Large intestine (tissue), 12 donors: ENCODE measurements around the gene TTC21A. TPM values are rescaled to one million over a fixed set of nuclear protein-coding genes. Genes with fewer than 3 reads are reported as not detected.
"Not testable (repeated sequence)": the region's sequence is repeated elsewhere in the genome, so short reads cannot be mapped to it uniquely, and the experiment has no call there.

Source experiments
- DNase-seq, 2 donors: peaks; one replicate each; pipeline versions ENCODE4 v3.0.0 to v3.0.0-alpha.2; 2013
- H3K27ac ChIP-seq: one replicate; pipeline ENCODE4 v1.5.1; 2013; ENCODE audit warnings: low read length
- H3K27me3 ChIP-seq: 2 replicates; pipeline ENCODE4 v1.6.1; 2013; ENCODE audit warnings: low read length; ENCODE audit not compliant: control insufficient read depth, insufficient read depth
- H3K36me3 ChIP-seq: 2 replicates; pipeline ENCODE4 v1.6.1; 2013; ENCODE audit warnings: low read length; ENCODE audit not compliant: control insufficient read depth, insufficient read depth
- H3K4me1 ChIP-seq: one replicate; pipeline ENCODE4 v1.6.1; 2013; ENCODE audit warnings: low read length; ENCODE audit not compliant: control insufficient read depth, insufficient read depth
- H3K4me3 ChIP-seq: one replicate; pipeline ENCODE4 v1.5.1; 2013; ENCODE audit warnings: low read length
- H3K9me3 ChIP-seq: one replicate; pipeline ENCODE4 v1.6.1; 2013; ENCODE audit warnings: mild to moderate bottlenecking, low read depth, low read length, moderate library complexity; ENCODE audit not compliant: control insufficient read depth
- WGBS: methylation state at CpG from one replicate; pipeline ENCODE4 v1.1.5; 2013; ENCODE audit warnings: low lambda C conversion rate; ENCODE audit not compliant: insufficient coverage; 5-methylcytosine and 5-hydroxymethylcytosine counted together
- long read RNA-seq, 11 donors: transcript quantifications; one replicate each; lab custom pipeline, GENCODE V29; 2026
- polyA plus RNA-seq: library from polyadenylated mRNA; unstranded; fragments of 120-200 nt; gene quantifications from one replicate; pipeline ENCODE4 v1.2.1, GENCODE V29; 2013

Gene TTC21A, protein sequence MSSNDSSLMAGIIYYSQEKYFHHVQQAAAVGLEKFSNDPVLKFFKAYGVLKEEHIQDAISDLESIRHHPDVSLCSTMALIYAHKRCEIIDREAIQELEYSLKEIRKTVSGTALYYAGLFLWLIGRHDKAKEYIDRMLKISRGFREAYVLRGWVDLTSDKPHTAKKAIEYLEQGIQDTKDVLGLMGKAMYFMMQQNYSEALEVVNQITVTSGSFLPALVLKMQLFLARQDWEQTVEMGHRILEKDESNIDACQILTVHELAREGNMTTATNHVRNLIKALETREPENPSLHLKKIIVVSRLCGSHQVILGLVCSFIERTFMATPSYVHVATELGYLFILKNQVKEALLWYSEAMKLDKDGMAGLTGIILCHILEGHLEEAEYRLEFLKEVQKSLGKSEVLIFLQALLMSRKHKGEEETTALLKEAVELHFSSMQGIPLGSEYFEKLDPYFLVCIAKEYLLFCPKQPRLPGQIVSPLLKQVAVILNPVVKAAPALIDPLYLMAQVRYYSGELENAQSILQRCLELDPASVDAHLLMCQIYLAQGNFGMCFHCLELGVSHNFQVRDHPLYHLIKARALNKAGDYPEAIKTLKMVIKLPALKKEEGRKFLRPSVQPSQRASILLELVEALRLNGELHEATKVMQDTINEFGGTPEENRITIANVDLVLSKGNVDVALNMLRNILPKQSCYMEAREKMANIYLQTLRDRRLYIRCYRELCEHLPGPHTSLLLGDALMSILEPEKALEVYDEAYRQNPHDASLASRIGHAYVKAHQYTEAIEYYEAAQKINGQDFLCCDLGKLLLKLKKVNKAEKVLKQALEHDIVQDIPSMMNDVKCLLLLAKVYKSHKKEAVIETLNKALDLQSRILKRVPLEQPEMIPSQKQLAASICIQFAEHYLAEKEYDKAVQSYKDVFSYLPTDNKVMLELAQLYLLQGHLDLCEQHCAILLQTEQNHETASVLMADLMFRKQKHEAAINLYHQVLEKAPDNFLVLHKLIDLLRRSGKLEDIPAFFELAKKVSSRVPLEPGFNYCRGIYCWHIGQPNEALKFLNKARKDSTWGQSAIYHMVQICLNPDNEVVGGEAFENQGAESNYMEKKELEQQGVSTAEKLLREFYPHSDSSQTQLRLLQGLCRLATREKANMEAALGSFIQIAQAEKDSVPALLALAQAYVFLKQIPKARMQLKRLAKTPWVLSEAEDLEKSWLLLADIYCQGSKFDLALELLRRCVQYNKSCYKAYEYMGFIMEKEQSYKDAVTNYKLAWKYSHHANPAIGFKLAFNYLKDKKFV (N-terminal part only)
- polyA plus RNA-seq = 5.8 TPM
- long read RNA-seq, donor 1 = 0 reads
- long read RNA-seq, donor 2 = 0 reads
- long read RNA-seq, donor 3 = 0 reads
- long read RNA-seq, donor 4 = 0 reads
- long read RNA-seq, donor 5 = 0 reads
- long read RNA-seq, donor 6 = 0 reads
- long read RNA-seq, donor 7 = 0 reads
- long read RNA-seq, donor 8 = 0 reads
- long read RNA-seq, donor 9 = 0 reads
- long read RNA-seq, donor 10 = 0 reads
- long read RNA-seq, donor 11 = 0 reads

GRCh38 chr3:39107388-39108199 lies at the start of gene TTC21A, which contains the start of gene GORASP1:
Gene TTC21A, plus strand, starts transcription at chr3:39107680. Its CDS starts 158 bp downstream, at chr3:39107838.
Gene GORASP1, minus strand, starts transcription at chr3:39107627. Its CDS starts 86 bp downstream, at chr3:39107541.
- H3K36me3 ChIP-seq = peaks cover 11% of the 10 kb centered on the region
- H3K4me3 ChIP-seq = peak within 1 kb of the TSS; percentile 98
- peak; percentile 87 to 91 for DNase-seq
- no peaks in the 10 kb centered on the region for H3K27me3 ChIP-seq
- H3K4me1 ChIP-seq = peaks cover 13% of the 10 kb centered on the region
- H3K27ac ChIP-seq = peak within 1 kb of the TSS; percentile 76
- WGBS = 5% methylated on average over 9 of the region's 74 CpGs
- H3K9me3 ChIP-seq = no peaks in the 10 kb centered on the region

GRCh38 chr3:39061228-39061627 lies 46.3 kb upstream of the TTC21A start:
- not testable (repeated sequence) for DNase-seq, H3K4me3 ChIP-seq, H3K27ac ChIP-seq, H3K9me3 ChIP-seq, H3K4me1 ChIP-seq, H3K36me3 ChIP-seq, H3K27me3 ChIP-seq
- WGBS = no CpG with 5 or more reads among the region's 2 CpGs

- no peak overlapping the region for H3K4me3 ChIP-seq
- H3K27me3 ChIP-seq = no peaks in the 10 kb centered on the region
- DNase-seq = peak in 1 of 2 donors; percentile 12
- H3K9me3 ChIP-seq = no peaks in the 10 kb centered on the region
- H3K27ac ChIP-seq = no peak overlapping the region
- H3K4me1 ChIP-seq = no peaks in the 10 kb centered on the region
- WGBS = no CpG with 5 or more reads among the region's 1 CpG
- H3K36me3 ChIP-seq = peaks cover 4% of the 10 kb centered on the region
Observed at GRCh38 chr3:39062180-39062579, 45.3 kb upstream of the TTC21A start.

DNA sequence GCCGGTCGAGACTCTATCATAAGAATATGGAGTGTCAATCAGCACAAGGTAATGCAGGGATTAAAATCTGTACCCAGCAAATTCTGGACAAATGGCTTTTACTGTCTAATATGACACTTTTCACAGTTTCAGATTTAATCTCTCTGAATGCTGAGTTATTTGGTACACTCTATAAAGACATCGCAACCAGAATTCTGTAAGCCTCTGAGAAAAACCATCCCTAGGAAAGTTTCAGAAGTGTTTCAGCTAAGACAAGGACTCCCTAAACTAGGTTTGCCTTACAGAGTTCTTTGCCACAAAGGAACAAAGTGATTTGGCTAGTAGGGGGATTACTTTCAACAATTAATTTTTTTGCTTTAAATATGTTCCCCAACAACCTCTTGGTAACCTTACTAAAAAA lies 44.3 kb upstream of the TTC21A start:
- no peaks in the 10 kb centered on the region for H3K27me3 ChIP-seq
- no peaks in the 10 kb centered on the region for H3K4me1 ChIP-seq
- H3K4me3 ChIP-seq = no peak overlapping the region
- peaks cover 10% of the 10 kb centered on the region for H3K36me3 ChIP-seq
- no peaks in the 10 kb centered on the region for H3K9me3 ChIP-seq
- WGBS = 100% methylated on average over 1 of the region's 3 CpGs
- no peak overlapping the region for H3K27ac ChIP-seq
- no peak for DNase-seq

DNA sequence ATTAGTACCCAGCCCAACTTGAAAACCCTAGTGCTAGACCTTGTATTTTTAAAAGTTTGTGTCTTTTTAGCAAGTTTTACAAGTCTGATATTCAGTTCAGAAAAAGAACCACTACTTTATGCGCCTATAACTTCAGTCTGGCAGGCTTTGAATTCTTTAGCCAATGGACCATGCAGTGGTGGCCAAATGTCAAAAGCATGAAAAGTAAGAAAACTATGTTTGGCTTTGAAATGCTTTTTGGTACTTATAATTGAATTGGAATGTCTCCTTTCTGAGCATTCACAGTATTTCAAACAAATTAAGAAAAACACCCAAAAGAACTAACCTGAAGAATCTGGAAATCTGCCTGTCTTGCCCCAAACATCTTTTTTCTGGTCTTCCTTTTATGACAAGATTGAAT lies 42.8 kb upstream of the TTC21A start:
- Histone ChIP-seq H3K27me3 (no peaks in the 10 kb centered on the region), H3K4me1 (no peaks in the 10 kb centered on the region), H3K27ac (no peak overlapping the region), H3K9me3 (no peaks in the 10 kb centered on the region), H3K36me3 (peaks cover 19% of the 10 kb centered on the region), H3K4me3 (no peak overlapping the region)
- WGBS = 100% methylated on average over 1 of the region's 1 CpG
- no peak for DNase-seq

GRCh38 chr3:39065197-39065596 lies 42.3 kb upstream of the TTC21A start:
- Histone ChIP-seq H3K4me1 (no peaks in the 10 kb centered on the region), H3K4me3 (no peak overlapping the region), H3K36me3 (peaks cover 20% of the 10 kb centered on the region), H3K27me3 (no peaks in the 10 kb centered on the region), H3K9me3 (no peaks in the 10 kb centered on the region), H3K27ac (no peak overlapping the region)
- peak in 1 of 2 donors; percentile 6 for DNase-seq
- WGBS = no CpG with 5 or more reads among the region's 1 CpG

DNA sequence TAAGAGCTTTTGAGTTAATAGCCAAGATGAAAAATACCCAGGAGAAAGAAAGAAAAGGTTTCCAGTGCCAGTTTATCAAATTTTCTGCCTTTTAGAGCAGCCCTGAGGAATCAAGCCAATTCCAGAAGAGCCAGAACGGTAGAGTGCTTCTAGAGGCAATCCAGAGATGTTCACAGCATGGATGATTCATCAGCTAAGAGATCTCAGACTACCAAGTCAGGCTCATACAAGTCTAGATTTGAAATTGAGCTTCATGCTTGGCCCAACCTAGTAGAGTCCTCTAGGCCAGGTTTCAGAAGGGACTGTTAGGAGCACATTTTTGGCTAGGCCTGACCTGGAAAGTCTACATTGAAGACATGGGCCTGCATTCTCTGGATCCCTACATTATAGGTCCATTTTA lies 40.2 kb upstream of the TTC21A start:
- Histone ChIP-seq H3K27me3 (no peaks in the 10 kb centered on the region), H3K27ac (no peak overlapping the region), H3K9me3 (no peaks in the 10 kb centered on the region), H3K4me1 (no peaks in the 10 kb centered on the region), H3K4me3 (no peak overlapping the region), H3K36me3 (peaks cover 32% of the 10 kb centered on the region)
- no CpG with 5 or more reads among the region's 1 CpG for WGBS
- no peak for DNase-seq

GRCh38 chr3:39068556-39068955 lies 38.9 kb upstream of the TTC21A start:
- H3K36me3 ChIP-seq = peaks cover 45% of the 10 kb centered on the region
- H3K4me1 ChIP-seq = no peaks in the 10 kb centered on the region
- 90% methylated on average over 2 of the region's 3 CpGs for WGBS
- no peak overlapping the region for H3K27ac ChIP-seq
- no peaks in the 10 kb centered on the region for H3K27me3 ChIP-seq
- H3K4me3 ChIP-seq = no peak overlapping the region
- no peak for DNase-seq
- H3K9me3 ChIP-seq = no peaks in the 10 kb centered on the region

GRCh38 chr3:39075910-39076309 lies 31.6 kb upstream of the TTC21A start:
- H3K36me3 ChIP-seq = peaks cover 74% of the 10 kb centered on the region
- H3K27ac ChIP-seq = no peak overlapping the region
- no peak overlapping the region for H3K4me3 ChIP-seq
- 100% methylated on average over 8 of the region's 10 CpGs for WGBS
- H3K4me1 ChIP-seq = no peaks in the 10 kb centered on the region
- H3K9me3 ChIP-seq = no peaks in the 10 kb centered on the region
- H3K27me3 ChIP-seq = no peaks in the 10 kb centered on the region
- no peak for DNase-seq
